Mucosa of gallbladder (tissue), 1 donor: ENCODE results near the gene FCHSD2. TPM values are rescaled to one million over a fixed set of nuclear protein-coding genes. Genes with fewer than 3 reads are reported as not detected.
"Not testable (repeated sequence)": the region's sequence is repeated elsewhere in the genome, so short reads cannot be mapped to it uniquely, and the experiment has no call there.

Experiments
- DNase-seq: peaks from one replicate; pipeline ENCODE4 v3.0.0-alpha.2; 2020; ENCODE audit warnings: low spot score
- total RNA-seq: library from RNA; stranded (reverse); gene quantifications from one replicate; pipeline ENCODE4 v1.2.1, GENCODE V29; 2021
- donor health status: DM: no; HTN: no; CAD: no.

Gene FCHSD2
- total RNA-seq, 1 donor from 2014 or later = 56.4 TPM

GRCh38 chr11:72821221-72821919, 320.7 kb downstream of the FCHSD2 start:
- no peak for DNase-seq

GRCh38 chr11:72820439-72821139, 321.5 kb downstream of the FCHSD2 start:
- DNase-seq = no peak

- no peak for DNase-seq
These were observed 323.1 kb downstream of the FCHSD2 start for GRCh38 chr11:72818971-72819370.

GRCh38 chr11:72817966-72818365, 324.2 kb downstream of the FCHSD2 start:
- no peak for DNase-seq

- no peak for DNase-seq
These were observed 325.6 kb downstream of the FCHSD2 start for GRCh38 chr11:72816404-72816990.

- no peak for DNase-seq
These were observed 327.0 kb downstream of the FCHSD2 start for GRCh38 chr11:72815110-72815618.

- peak; percentile 85 for DNase-seq
These were observed 327.6 kb downstream of the FCHSD2 start, which contains the start of gene ATG16L2 for GRCh38 chr11:72814286-72815109. Gene ATG16L2, plus strand, starts transcription at chr11:72814411. Its CDS starts 35 bp downstream, at chr11:72814446.

GRCh38 chr11:72813740-72814285, 328.3 kb downstream of the FCHSD2 start:
- DNase-seq = peak; percentile 76

GRCh38 chr11:72812967-72813739, 329.0 kb downstream of the FCHSD2 start:
- DNase-seq = no peak

- DNase-seq = no peak
These were observed 329.5 kb downstream of the FCHSD2 start for GRCh38 chr11:72812604-72812966.

- not testable (repeated sequence) for DNase-seq
These were observed 330.4 kb downstream of the FCHSD2 start for GRCh38 chr11:72811686-72812085.

- DNase-seq = no peak
These were observed 333.8 kb downstream of the FCHSD2 start for GRCh38 chr11:72808331-72808798.

GRCh38 chr11:72807792-72808191, 334.3 kb downstream of the FCHSD2 start:
- DNase-seq = no peak

GRCh38 chr11:72807021-72807693, 335.0 kb downstream of the FCHSD2 start:
- no peak for DNase-seq

- not testable (repeated sequence) for DNase-seq
These were observed 335.7 kb downstream of the FCHSD2 start for GRCh38 chr11:72806378-72806777.

- no peak for DNase-seq
These were observed 336.9 kb downstream of the FCHSD2 start for GRCh38 chr11:72805216-72805615.

- DNase-seq = no peak
These were observed 339.3 kb downstream of the FCHSD2 start for GRCh38 chr11:72802822-72803221.

- DNase-seq = no peak
These were observed 342.7 kb downstream of the FCHSD2 start for GRCh38 chr11:72799441-72799840.

- DNase-seq = no peak
These were observed 343.8 kb downstream of the FCHSD2 start for GRCh38 chr11:72798361-72798760.
